Activated CD8-positive, alpha-beta T cell treated with anti-CD3 and anti-CD28 coated beads for 36 hours (primary cell): ENCODE data around the gene HIBADH. TPM values are rescaled to one million over a fixed set of nuclear protein-coding genes. Genes with fewer than 3 reads are reported as not detected.

Experiments used
- ATAC-seq: fragments of 200-7000 bp; cut with Tn5 transposase; one replicate; pipeline ENCODE4 v1.10.0; 2021; ENCODE audit warnings: mild to moderate bottlenecking, moderate library complexity
- CTCF ChIA-PET: fragments of 350-600 bp; sonication (Branson Sonifier 250); formaldehyde crosslinking; loops from one replicate; lab custom pipeline; 2021; ENCODE audit warnings: antibody characterized with exemption; lab: Charles Lee
- POLR2A ChIA-PET: fragments of 350-600 bp; sonication (Branson Sonifier 250); formaldehyde crosslinking; loops from one replicate; lab custom pipeline; 2021; ENCODE audit warnings: antibody characterized with exemption; lab: Charles Lee
- DNase-seq: peaks from one replicate; pipeline ENCODE4 v3.0.0-alpha.2; 2020
- H3K27ac Mint-ChIP-seq: one replicate; pipeline ENCODE4 v1.8.0; 2021; ENCODE audit warnings: mild to moderate bottlenecking, mixed read lengths
- H3K27me3 Mint-ChIP-seq: one replicate; pipeline ENCODE4 v1.8.0; 2021; ENCODE audit warnings: mixed read lengths
- H3K36me3 Mint-ChIP-seq: one replicate; pipeline ENCODE4 v1.8.0; 2021; ENCODE audit warnings: low read depth, mixed read lengths
- H3K4me1 Mint-ChIP-seq: one replicate; pipeline ENCODE4 v1.8.0; 2021; ENCODE audit warnings: low read depth, mixed read lengths
- H3K4me3 Mint-ChIP-seq: one replicate; pipeline ENCODE4 v1.8.0; 2021; ENCODE audit warnings: mild to moderate bottlenecking, moderate library complexity, mixed read lengths
- H3K9me3 Mint-ChIP-seq: one replicate; pipeline ENCODE4 v1.8.0; 2021; ENCODE audit warnings: mixed read lengths
- CTCF ChIP-seq: fragments of 200-600 bp; IDR thresholded peaks from one replicate; pipeline ENCODE4 v1.8.0; 2022; ENCODE audit warnings: antibody characterized with exemption, mild to moderate bottlenecking
- intact Hi-C: fragments of 100-400 bp; cut with micrococcal nuclease; formaldehyde crosslinking; loops from one replicate; pipeline ENCODE4 v1.10.0; 2022
- total RNA-seq, 2 experiments: library from RNA; stranded (reverse); gene quantifications; one replicate each; pipeline ENCODE4 v1.2.3, GENCODE V29; 2021

Gene HIBADH
- total RNA-seq, 2 experiments from 2014 or later = 20.7 to 20.9 TPM

DNA sequence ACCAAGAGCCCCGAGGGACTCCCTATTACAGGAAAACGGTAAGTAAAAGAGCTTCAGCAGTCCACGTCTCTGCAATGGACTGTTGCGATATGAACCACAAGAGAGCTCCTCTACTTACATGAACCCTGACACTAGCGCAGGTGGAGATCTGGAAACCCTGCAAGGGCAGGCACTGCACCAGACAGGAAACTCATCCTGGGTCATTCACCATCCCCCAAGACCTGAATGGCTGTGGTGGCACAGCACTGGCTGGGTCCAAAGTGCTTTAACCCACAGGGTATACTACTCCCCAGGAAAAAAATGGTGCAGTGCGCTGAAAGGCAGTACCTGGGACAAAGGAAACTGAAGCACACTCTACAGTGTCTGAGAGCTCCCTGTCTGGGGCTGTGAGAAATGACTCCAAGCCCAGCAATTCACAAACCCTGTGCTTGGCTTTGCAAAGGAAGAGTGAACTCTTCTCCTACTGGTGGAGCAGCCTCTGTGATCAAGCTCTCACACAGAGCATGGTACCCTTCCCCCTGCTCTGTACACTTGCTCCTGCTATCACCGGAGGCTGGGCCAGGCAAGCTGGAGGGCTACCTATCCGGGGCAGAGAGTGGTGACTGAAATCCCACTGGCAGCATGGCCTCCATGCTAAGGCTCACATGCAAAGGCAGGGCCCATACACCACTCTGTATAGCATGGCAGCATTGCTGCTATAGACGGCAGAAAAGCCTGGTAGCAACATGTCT lies 44.9 kb downstream of the HIBADH start:
- CTCF ChIA-PET = interaction anchor here (0.8 kb wide), 1 partner anchor 12 kb away, joined by 3 read pairs; no protein-coding TSS in a partner anchor
- Mint-ChIP-seq H3K36me3 (peaks cover 48% of the 10 kb centered on the region), H3K27ac (no peak overlapping the region), H3K27me3 (no peaks in the 10 kb centered on the region), H3K9me3 (peaks cover 30% of the 10 kb centered on the region), H3K4me3 (no peak overlapping the region), H3K4me1 (no peaks in the 10 kb centered on the region)
- no peak for ATAC-seq
- TF ChIP-seq CTCF = no peak
- POLR2A ChIA-PET = interaction anchor here (0.7 kb wide), 1 partner anchor 12 kb away, joined by 3 read pairs; no protein-coding TSS in a partner anchor
- intact Hi-C loops = no loop called here
- no peak for DNase-seq

DNA sequence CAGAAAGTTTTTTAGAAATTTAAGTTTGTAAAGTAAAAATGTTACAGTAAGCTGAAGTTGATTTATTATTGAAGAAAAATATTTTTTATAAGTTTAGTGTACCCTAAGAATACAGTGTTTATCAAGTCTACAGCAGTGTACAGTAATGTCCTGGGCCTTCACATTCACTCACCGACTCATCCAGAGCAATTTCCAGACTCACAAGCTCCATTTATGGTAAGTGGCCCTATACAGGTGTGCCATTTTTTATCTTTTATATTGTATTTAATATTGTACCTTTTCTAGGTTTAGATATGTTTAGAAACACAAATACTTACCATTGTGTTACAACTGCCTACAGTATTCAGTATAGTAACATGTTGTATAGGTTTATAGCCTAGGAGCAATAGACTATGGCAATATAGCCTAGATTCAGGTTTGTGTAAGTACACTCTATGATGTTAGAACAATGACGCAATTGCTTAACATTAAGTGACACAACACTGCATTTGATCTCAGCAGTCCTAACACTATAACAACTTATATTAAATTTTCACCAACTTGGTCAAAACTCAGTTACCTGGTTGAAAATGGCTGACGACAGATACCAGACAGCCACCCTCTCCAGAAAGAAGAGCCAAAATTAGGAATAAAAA lies 45.7 kb downstream of the HIBADH start:
- no peak for ATAC-seq
- Mint-ChIP-seq H3K4me1 (no peaks in the 10 kb centered on the region), H3K4me3 (no peak overlapping the region), H3K9me3 (peaks cover 22% of the 10 kb centered on the region), H3K27me3 (no peaks in the 10 kb centered on the region), H3K36me3 (peaks cover 41% of the 10 kb centered on the region), H3K27ac (no peak overlapping the region)
- no peak for DNase-seq
- ChIA-PET POLR2A (no interaction called here), CTCF (no interaction called here)
- no peak for TF ChIP-seq CTCF
- intact Hi-C loops = no loop called here

GRCh38 chr7:27616186-27616491 lies 46.5 kb downstream of the HIBADH start:
- intact Hi-C loops = no loop called here
- H3K9me3 Mint-ChIP-seq = peaks cover 22% of the 10 kb centered on the region
- DNase-seq = no peak
- H3K4me1 Mint-ChIP-seq = no peaks in the 10 kb centered on the region
- ATAC-seq = no peak
- H3K27me3 Mint-ChIP-seq = no peaks in the 10 kb centered on the region
- ChIA-PET CTCF (no interaction called here), POLR2A (no interaction called here)
- no peak overlapping the region for H3K4me3 Mint-ChIP-seq
- H3K27ac Mint-ChIP-seq = no peak overlapping the region
- no peak for TF ChIP-seq CTCF
- H3K36me3 Mint-ChIP-seq = peaks cover 35% of the 10 kb centered on the region

DNA sequence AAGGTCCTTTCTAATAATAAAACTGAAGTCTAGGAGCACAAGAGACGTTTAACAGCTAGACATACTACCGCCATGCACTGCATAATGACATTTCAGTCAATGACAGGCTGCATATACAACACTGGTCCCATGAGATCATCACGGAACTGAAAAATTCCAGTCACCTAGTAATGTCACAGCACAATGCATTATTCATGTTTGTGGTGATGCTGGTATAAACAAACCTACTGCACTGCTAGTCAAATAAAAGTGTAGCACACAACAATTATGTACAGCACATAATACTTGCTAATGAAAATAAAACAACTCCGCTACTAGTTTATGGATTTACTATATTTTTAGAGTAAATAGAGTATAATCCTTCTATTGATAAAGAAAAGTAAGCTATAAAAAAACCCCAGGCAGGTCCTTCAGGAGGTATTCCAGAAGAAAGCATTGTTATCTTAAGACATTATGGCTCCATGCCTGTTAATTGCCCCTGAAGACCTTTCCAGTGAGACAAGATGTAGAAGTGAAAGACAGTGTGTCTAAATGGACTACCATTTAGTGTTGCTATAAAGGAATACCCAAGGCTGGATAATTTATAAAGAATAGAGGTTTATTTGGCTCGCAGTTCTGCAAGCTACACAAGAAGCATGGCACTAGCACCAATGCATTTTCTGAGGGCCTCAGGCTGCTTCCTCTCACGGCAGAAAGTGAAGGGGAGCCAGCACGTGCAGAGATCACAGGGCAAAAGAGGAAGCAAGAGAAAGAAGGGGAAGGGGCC lies 47.1 kb downstream of the HIBADH start:
- intact Hi-C loops = no loop called here
- ChIA-PET POLR2A (interaction anchor here (0.6 kb wide), 1 partner anchor 1209 kb away, joined by 3 read pairs; no protein-coding TSS in a partner anchor), CTCF (no interaction called here)
- no peak for TF ChIP-seq CTCF
- Mint-ChIP-seq H3K4me1 (no peaks in the 10 kb centered on the region), H3K4me3 (no peak overlapping the region), H3K36me3 (peaks cover 29% of the 10 kb centered on the region), H3K27me3 (no peaks in the 10 kb centered on the region), H3K9me3 (peaks cover 16% of the 10 kb centered on the region), H3K27ac (no peak overlapping the region)
- DNase-seq = no peak
- no peak for ATAC-seq

GRCh38 chr7:27614095-27614494 lies 48.6 kb downstream of the HIBADH start:
- no peak for TF ChIP-seq CTCF
- POLR2A ChIA-PET = no interaction called here
- CTCF ChIA-PET = no interaction called here
- H3K27me3 Mint-ChIP-seq = no peaks in the 10 kb centered on the region
- ATAC-seq (no peak), DNase-seq (no peak)
- no peak overlapping the region for H3K27ac Mint-ChIP-seq
- H3K4me3 Mint-ChIP-seq = no peak overlapping the region
- peaks cover 6% of the 10 kb centered on the region for H3K9me3 Mint-ChIP-seq
- H3K36me3 Mint-ChIP-seq = peaks cover 20% of the 10 kb centered on the region
- intact Hi-C loops = no loop called here
- no peaks in the 10 kb centered on the region for H3K4me1 Mint-ChIP-seq
